RWPE1 (cell line): Measurements from ENCODE around the gene SERINC5.

Experiments used
- CTCF ChIA-PET: fragments of 350-600 bp; sonication (Branson Sonifier 250); formaldehyde crosslinking; extraction: SDS; loops from one replicate; lab custom pipeline; 2021; lab: Yijun Ruan, JAX
- POLR2A ChIA-PET: fragments of 400-600 bp; formaldehyde crosslinking; extraction: SDS; loops from one replicate; lab custom pipeline; 2020; ENCODE audit warnings: antibody characterized with exemption; ENCODE audit not compliant: low non-redundant PET; lab: Yijun Ruan, JAX
- DNase-seq: peaks from one replicate; pipeline ENCODE4 v3.0.0; 2012; ENCODE audit warnings: low spot score
- H3K27ac ChIP-seq: fragments of 450-650 bp; 2 replicates; pipeline ENCODE4 v1.5.1; 2017
- TF ChIP-seq, protein P1 (sequence below): fragments of 450-650 bp; conservative IDR thresholded peaks from 2 replicates; pipeline ENCODE4 v1.5.1; 2017; ENCODE audit warnings: low read depth, mild to moderate bottlenecking

The SERINC5 gene

DNA sequence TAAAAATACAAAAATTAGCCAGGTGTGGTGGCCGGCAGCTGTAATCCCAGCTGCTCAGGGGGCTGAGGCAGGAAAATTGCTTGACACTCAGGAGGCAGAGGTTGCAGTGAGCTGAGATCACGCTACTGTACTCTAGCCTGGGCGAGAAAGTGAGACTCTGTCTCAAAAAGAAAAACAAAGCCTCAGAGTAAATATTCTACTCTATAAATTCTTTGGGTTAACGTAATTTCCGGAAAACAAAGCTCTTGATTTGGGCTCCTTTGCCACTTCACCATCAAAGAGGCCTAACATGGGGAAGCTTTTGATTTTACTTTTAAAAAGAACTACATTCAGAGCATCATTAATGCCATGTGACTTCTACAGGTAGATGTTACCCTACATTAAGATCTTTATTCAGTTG lies 103.1 kb downstream of the SERINC5 start:
- TF ChIP-seq, protein P1, sequence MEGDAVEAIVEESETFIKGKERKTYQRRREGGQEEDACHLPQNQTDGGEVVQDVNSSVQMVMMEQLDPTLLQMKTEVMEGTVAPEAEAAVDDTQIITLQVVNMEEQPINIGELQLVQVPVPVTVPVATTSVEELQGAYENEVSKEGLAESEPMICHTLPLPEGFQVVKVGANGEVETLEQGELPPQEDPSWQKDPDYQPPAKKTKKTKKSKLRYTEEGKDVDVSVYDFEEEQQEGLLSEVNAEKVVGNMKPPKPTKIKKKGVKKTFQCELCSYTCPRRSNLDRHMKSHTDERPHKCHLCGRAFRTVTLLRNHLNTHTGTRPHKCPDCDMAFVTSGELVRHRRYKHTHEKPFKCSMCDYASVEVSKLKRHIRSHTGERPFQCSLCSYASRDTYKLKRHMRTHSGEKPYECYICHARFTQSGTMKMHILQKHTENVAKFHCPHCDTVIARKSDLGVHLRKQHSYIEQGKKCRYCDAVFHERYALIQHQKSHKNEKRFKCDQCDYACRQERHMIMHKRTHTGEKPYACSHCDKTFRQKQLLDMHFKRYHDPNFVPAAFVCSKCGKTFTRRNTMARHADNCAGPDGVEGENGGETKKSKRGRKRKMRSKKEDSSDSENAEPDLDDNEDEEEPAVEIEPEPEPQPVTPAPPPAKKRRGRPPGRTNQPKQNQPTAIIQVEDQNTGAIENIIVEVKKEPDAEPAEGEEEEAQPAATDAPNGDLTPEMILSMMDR: no peak
- CTCF ChIA-PET: interaction anchor here (0.6 to 0.7 kb wide), 2 partner anchors 146 to 613 kb away, joined by 3 to 8 read pairs; no protein-coding TSS in a partner anchor
- no peak overlapping the region for H3K27ac ChIP-seq
- POLR2A ChIA-PET: no interaction called here
- no peak for DNase-seq

DNA sequence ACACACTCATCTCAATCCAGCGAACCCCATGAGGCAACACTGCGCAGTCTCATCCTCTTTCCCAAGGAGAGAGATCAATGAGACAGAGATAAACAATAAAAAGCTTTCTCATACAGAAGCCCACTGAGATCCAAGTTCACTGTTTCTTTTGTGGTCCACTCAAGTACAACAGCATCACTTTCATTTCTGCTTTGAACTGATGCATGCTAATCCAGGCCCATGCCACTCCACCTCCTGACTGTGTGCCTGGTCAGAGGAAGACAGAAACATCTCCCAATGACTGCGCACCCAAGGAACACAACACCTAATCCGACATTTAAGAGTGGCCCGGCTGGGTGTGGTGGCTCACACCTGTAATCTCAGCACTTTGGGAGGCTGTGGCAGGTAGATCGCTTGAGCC lies 104.0 kb downstream of the SERINC5 start:
- POLR2A ChIA-PET: no interaction called here
- TF ChIP-seq, protein P1: no peak
- no peak for DNase-seq
- CTCF ChIA-PET: interaction anchor here (0.6 to 0.9 kb wide), 2 partner anchors 92 to 612 kb away, joined by 4 to 8 read pairs; no protein-coding TSS in a partner anchor
- no peak overlapping the region for H3K27ac ChIP-seq

DNA sequence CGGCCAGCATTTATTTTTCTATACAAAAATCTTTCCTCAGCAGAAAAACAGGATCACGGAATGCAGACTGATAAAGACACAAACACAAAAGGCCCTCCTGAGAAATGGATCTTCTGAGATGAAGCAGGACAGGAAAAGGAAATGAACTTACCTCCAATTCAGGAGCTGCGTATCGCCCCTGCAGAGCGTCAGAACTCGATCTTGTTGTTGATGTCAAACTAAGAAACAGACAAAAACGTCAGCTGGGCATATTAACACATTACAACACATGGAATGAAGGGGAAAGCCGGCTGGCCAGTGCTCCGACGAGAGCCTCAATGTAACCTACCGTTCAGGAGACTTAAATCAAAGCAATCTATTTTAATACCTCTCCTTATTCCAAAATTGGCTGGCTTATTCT lies 105.1 kb downstream of the SERINC5 start:
- TF ChIP-seq, protein P1: no peak
- CTCF ChIA-PET: interaction anchor here (0.6 kb wide), 1 partner anchor 888 kb away, joined by 3 read pairs; no protein-coding TSS in a partner anchor
- no peak overlapping the region for H3K27ac ChIP-seq
- DNase-seq: no peak
- POLR2A ChIA-PET: interaction anchor here (0.6 kb wide), 1 partner anchor 32 kb away, joined by 4 read pairs; no protein-coding TSS in a partner anchor

DNA sequence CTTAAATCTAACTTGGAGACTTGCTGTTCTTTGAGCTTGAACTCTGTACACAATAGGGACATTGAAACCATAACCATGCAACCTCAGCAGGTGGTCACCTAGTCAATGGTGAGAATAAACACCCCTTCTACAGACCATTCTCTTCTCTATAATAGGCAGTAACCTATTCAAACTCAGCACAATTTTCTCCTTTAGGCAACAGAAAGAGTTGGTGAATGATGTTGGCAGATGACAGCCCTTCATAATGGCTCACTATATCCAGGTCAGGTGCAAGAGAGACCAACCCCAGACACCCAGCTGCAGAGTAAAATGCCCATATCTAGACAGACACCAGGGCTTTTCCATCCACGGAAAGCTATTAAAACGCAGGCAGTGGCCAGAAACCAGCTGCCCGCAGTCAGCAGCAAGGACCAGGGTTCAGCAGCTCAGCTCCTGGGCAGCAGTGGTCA lies 106.7 kb downstream of the SERINC5 start:
- CTCF ChIA-PET: no interaction called here

DNA sequence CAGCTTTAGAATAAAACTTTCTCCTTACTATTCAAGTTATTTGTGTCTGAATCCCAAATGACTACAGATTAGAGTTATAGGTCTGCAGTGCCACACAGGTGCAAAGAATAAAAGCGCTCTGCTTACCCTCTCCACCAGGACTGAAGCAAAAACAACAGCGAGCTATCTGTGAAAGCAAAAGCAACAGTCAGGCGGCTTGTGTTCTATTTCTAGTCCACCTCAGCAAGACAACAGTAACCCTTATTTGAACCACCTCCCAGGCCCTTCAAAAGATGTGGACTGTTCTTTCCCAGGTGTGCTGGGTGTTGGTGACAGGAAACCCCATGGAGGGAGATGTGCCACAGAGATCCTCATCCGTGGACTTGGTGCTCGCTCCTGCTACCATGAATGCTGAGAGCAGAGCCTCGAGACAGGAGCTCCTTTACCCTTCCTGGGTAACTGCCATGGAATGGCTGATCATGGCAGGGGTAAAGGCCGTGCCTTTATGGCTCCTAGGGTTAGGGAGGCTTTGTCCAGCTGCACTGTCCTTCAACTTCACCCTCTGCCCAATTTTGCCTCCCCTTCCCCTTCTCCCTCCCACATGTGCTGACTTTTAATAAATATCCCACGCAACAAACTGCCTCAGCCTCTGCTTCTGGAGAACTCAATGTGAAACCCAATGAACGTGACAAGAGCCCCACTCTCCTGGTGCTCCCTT lies 108.6 kb downstream of the SERINC5 start:
- TF ChIP-seq, protein P1: no peak
- no peak overlapping the region for H3K27ac ChIP-seq
- CTCF ChIA-PET: interaction anchor here (0.6 to 1.2 kb wide), 3 partner anchors 57 to 845 kb away, joined by 3 to 6 read pairs (median 5); no protein-coding TSS in a partner anchor
- DNase-seq: no peak
- POLR2A ChIA-PET: no interaction called here

More for the DNA sequence above, 106.7 kb downstream of the SERINC5 start:
- DNase-seq: no peak
- TF ChIP-seq, protein P1: no peak
- H3K27ac ChIP-seq: no peak overlapping the region
- POLR2A ChIA-PET: interaction anchor here (0.6 kb wide), 1 partner anchor 267 kb away, joined by 3 read pairs; no protein-coding TSS in a partner anchor

DNA sequence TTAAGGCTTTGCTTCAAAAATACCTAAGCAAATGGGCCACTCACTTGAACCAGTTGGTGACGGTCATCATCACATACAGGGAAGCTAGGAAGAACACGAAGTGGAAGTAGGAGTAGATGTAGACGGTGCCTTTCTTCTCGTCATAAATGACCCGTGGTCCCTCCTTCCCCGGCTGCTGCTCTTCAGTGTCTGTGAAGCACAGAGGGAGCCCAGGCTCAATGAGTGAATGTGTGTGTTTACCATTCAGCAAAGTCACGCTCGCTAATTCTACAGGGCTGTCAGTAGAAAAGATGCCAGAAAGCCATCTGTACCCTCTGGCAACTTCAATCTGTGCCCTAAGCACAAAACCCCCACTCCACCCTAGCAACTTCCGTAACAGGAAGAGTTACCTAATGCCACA lies 109.8 kb downstream of the SERINC5 start:
- TF ChIP-seq, protein P1: no peak
- ChIA-PET CTCF (interaction anchor here (1.2 kb wide), 1 partner anchor 55 kb away, joined by 5 read pairs; no protein-coding TSS in a partner anchor), POLR2A (no interaction called here)
- no peak for DNase-seq
- no peak overlapping the region for H3K27ac ChIP-seq
